ENCODE results near the gene UROS.

DNA sequence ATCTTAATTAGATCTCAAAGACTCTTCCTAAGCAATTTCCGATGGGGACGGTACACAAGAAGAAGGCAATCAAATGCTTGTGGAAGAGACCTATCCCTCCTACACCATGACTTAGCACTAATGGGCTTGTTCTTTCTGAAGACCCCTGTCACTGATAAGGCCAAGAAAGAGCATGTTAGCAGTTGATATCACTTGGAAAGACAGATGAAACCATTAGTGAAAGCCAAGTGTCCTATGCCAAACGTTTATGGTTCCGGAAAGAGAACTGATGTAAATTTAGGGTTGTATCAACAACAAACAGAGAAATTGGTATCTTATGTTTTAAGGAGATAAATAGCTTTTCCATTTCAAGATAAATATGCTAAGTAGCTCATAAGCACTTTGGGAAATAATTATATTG lies 6.5 kb downstream of the UROS start:
- TF ChIP-seq, protein P1, sequence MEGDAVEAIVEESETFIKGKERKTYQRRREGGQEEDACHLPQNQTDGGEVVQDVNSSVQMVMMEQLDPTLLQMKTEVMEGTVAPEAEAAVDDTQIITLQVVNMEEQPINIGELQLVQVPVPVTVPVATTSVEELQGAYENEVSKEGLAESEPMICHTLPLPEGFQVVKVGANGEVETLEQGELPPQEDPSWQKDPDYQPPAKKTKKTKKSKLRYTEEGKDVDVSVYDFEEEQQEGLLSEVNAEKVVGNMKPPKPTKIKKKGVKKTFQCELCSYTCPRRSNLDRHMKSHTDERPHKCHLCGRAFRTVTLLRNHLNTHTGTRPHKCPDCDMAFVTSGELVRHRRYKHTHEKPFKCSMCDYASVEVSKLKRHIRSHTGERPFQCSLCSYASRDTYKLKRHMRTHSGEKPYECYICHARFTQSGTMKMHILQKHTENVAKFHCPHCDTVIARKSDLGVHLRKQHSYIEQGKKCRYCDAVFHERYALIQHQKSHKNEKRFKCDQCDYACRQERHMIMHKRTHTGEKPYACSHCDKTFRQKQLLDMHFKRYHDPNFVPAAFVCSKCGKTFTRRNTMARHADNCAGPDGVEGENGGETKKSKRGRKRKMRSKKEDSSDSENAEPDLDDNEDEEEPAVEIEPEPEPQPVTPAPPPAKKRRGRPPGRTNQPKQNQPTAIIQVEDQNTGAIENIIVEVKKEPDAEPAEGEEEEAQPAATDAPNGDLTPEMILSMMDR (IDR thresholded peaks at IDR 0.05), result no peak
- no peak for TF ChIP-seq POLR2AphosphoS5 (IDR thresholded peaks at IDR 0.05)

Measured in suprapubic skin (tissue), 3 donors.